Vagina (tissue), 2 donors: Measurements from ENCODE around the gene HSD17B14.

ENCODE experiments used
- POLR2A ChIP-seq, 2 donors: fragments of 450-650 bp; IDR thresholded peaks; one replicate each; pipeline ENCODE4 v1.6.1; 2017; ENCODE audit warnings: antibody characterized with exemption in 2 of 2, mild to moderate bottlenecking in 2 of 2, moderate library complexity in 2 of 2
- POLR2AphosphoS5 ChIP-seq, 2 donors: sonication (generic); formaldehyde crosslinking; IDR thresholded peaks; one replicate each; pipeline ENCODE4 v1.9.0; 2017; ENCODE audit warnings: antibody characterized with exemption in 2 of 2, mild to moderate bottlenecking in 2 of 2, low read depth in 1 of 2; ENCODE audit not compliant: insufficient read depth in 1 of 2
- TF ChIP-seq, protein P1 (sequence below), 3 experiments: fragments of 450-650 bp in 2 of 3; fragments of 200-600 bp in 1 of 3; sonication (generic) in 1 of 3; IDR thresholded peaks; one replicate each; pipeline ENCODE4 v1.5.1; 2017 to 2019; ENCODE audit warnings: antibody characterized with exemption in 3 of 3, mild to moderate bottlenecking in 2 of 3, moderate library complexity in 2 of 3

- TF ChIP-seq POLR2A (IDR thresholded peaks at IDR 0.05) = no peak
- TF ChIP-seq, protein P1, sequence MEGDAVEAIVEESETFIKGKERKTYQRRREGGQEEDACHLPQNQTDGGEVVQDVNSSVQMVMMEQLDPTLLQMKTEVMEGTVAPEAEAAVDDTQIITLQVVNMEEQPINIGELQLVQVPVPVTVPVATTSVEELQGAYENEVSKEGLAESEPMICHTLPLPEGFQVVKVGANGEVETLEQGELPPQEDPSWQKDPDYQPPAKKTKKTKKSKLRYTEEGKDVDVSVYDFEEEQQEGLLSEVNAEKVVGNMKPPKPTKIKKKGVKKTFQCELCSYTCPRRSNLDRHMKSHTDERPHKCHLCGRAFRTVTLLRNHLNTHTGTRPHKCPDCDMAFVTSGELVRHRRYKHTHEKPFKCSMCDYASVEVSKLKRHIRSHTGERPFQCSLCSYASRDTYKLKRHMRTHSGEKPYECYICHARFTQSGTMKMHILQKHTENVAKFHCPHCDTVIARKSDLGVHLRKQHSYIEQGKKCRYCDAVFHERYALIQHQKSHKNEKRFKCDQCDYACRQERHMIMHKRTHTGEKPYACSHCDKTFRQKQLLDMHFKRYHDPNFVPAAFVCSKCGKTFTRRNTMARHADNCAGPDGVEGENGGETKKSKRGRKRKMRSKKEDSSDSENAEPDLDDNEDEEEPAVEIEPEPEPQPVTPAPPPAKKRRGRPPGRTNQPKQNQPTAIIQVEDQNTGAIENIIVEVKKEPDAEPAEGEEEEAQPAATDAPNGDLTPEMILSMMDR (IDR thresholded peaks at IDR 0.05) = no peak
- TF ChIP-seq POLR2AphosphoS5 (IDR thresholded peaks at IDR 0.05; ENCODE audit: insufficient read depth in 1 of 2, low read depth in 1 of 2) = no peak
These were observed 29.8 kb downstream of the HSD17B14 start for GRCh38 chr19:48806518-48806817.
